HG03439 (cell line): ENCODE results near the gene BTG1.

ENCODE experiments used
- ATAC-seq: cut with Tn5 transposase; IDR thresholded peaks from one replicate; pipeline ENCODE4 v1.9.1; 2021; ENCODE audit warnings: mild to moderate bottlenecking, moderate library complexity; ENCODE audit not compliant: unreplicated experiment

The BTG1 gene

GRCh38 chr12:92105110-92105509, 40.5 kb downstream of the BTG1 start:
- no peak for ATAC-seq

GRCh38 chr12:92102606-92103005, 43.0 kb downstream of the BTG1 start:
- ATAC-seq = no peak

GRCh38 chr12:92098594-92099380, 46.9 kb downstream of the BTG1 start:
- ATAC-seq = no peak

GRCh38 chr12:92096346-92097136, 49.1 kb downstream of the BTG1 start:
- no peak for ATAC-seq

GRCh38 chr12:92094751-92095161, 50.9 kb downstream of the BTG1 start:
- ATAC-seq = peak; percentile 13

GRCh38 chr12:92094301-92094700, 51.3 kb downstream of the BTG1 start:
- ATAC-seq = peak; percentile 57
